DLD1 (cell line): ENCODE data around the gene PDCD1.

ENCODE experiments used
- in situ Hi-C: cut with HindIII; loops from 2 replicates; pipeline ENCODE4 v1.10.0; 2017; ENCODE audit warnings: low sequenced_read_pairs

PDCD1 gene

GRCh38 chr2:241895712-241896641, 37.3 kb upstream of the PDCD1 start:
- in situ Hi-C loops: no loop called here

- in situ Hi-C loops: no loop called here
Measured at GRCh38 chr2:241895427-241895711, 36.7 kb upstream of the PDCD1 start.

DNA sequence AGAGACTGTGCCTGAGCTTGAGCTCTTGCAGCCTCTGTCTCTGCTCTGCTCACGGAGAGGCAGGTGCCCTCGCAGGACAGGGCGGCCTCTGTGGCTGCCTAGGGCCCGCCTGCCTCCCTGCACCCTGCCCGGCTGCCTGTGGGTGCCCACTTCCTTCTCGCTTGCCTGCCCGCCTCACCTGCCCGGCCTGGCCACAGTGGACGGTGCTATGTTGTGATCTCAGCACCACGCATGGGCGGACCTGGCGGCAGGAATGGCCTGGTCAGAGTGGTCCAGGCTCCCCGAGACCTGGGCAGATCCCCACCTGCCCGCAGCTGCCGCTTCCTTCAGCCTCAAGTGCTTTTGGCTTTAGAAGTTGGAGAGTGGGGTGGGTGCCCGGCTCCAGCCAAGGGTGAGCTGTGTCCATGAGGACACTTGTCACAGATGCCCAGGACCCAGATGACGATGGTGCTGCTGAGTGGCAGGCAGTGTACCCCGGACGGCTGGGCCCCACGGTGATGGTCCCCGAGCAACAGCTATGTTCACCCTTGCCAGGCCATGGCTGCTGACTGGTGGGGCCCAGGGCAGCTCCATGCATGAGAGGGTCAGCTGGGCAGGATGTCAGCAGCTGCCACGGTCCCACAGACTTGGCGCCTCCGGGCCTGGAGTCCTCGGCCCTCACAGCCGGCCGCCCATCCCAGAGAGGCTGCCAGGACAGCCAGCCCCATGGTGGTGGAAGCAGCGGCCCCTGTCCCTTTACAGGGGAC, 36.2 kb upstream of the PDCD1 start:
- in situ Hi-C loops: no loop called here

GRCh38 chr2:241894056-241894641, 35.5 kb upstream of the PDCD1 start:
- in situ Hi-C loops: no loop called here

DNA sequence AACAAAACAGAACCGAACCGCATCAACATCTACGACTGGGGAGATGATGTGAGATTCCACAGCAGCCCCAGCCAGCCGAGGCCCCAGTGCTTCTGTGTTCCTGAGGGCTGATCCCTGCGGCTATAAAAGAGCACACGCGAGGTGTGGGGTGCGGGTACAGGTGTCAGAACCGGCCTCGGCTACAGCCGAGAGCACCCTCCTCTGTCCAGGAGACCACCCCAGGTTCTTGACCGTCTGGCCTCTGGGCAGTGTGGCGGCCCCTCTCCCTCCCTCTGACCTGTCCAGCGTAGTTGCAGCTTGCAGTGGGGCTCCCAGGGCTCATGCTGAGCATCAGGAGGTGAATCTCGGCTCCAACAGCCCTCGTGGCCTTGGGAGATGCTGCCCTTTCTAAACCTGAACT, 34.6 kb upstream of the PDCD1 start:
- in situ Hi-C loops: no loop called here

DNA sequence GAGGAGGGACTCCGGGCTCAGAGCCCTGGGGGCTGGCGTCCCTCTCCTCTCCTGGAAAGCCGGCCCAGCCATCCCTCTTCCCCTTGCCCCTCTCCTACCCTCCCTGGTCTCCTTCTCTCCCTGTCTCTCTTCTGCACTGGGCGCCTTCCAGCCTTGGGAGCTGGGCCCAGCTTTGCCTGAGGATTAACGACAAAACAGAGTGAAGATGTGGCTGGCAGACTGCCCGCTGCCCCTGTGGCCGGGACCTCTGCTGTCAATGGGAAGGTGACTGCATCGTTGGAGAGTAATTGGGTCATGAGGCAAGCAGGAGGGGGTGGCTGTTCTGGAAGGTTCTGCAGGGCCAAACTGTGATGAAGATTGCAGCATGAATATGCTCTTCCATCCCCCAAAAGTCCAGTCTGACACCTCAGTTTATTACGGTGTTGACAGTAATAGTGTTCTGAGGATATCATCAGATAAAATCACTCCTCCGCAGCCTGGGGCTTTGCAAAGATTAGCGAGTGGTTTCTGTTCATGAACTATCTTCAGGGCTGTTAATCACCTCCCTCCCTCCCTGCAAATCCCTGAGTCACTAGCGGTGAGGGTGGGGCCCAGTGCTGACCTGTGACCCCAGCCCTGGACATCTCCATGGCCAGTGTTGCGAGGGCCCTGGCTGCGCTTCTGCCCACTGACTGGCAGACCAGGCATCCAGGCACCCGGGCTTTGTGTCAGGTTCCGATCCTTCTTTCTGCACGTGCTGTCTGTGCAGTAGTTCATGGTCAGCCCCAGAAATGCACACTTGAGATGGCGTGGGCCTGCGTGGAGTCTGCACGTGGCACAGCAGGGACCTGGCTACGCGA, 33.8 kb upstream of the PDCD1 start:
- in situ Hi-C loops: no loop called here

- in situ Hi-C loops: no loop called here
Measured at GRCh38 chr2:241891988-241892298, 33.2 kb upstream of the PDCD1 start.

GRCh38 chr2:241891315-241891987, 32.8 kb upstream of the PDCD1 start:
- in situ Hi-C loops: no loop called here

DNA sequence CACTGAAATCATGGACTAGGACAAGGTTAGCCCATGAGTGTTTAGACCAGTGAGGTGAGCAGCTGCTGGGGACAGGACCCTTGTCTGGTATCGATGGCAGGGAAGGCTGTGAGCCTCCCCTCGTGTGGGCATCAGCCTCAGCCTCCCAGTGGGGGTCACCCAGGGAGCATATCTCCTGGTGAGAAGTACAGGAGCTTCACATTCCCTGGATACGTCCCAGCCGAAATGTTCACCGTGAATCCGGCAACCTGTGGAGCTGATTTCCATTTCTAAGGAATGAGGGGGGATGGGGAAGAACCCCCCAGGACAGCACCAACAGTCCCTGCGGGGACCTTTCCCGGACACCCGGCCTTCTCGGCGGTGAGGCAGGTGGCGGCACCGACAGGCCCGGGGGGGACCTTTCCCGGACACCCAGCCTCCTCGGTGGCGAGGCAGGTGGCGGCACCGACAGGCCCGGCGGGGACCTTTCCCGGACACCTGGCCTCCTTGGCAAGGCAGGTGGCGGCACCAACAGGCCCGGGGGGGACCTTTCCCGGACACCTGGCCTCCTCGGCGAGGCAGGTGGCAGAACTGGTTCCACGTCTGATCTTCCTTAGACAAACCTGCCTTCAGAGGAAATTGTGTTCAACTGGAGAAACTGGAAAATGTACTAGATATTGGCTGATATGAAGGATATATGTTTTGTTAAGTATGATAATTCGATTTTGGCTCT, 32.0 kb upstream of the PDCD1 start:
- in situ Hi-C loops: no loop called here

DNA sequence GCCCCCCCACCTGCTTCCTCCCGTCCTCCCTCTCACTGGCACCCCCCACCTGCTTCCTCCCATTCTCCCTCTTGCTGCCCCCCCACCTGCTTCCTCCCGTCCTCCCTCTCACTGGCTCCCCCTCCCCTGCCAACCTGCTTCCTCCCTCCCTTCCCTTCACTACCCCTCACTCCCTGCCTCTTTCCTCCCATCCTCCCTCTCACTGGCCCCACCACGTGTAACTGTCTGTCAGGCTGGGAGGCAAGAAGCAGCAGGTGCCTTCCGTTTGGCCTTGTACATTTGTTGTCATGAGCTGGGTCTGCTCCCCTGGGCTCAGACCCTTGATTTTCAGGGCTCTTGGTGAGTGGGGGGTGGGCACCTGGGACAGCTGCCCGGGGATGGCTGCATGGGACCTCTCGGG, 29.9 kb upstream of the PDCD1 start:
- in situ Hi-C loops: no loop called here

GRCh38 chr2:241887806-241888522, 29.3 kb upstream of the PDCD1 start:
- in situ Hi-C loops: no loop called here

GRCh38 chr2:241886840-241887447, 28.2 kb upstream of the PDCD1 start:
- in situ Hi-C loops: no loop called here

DNA sequence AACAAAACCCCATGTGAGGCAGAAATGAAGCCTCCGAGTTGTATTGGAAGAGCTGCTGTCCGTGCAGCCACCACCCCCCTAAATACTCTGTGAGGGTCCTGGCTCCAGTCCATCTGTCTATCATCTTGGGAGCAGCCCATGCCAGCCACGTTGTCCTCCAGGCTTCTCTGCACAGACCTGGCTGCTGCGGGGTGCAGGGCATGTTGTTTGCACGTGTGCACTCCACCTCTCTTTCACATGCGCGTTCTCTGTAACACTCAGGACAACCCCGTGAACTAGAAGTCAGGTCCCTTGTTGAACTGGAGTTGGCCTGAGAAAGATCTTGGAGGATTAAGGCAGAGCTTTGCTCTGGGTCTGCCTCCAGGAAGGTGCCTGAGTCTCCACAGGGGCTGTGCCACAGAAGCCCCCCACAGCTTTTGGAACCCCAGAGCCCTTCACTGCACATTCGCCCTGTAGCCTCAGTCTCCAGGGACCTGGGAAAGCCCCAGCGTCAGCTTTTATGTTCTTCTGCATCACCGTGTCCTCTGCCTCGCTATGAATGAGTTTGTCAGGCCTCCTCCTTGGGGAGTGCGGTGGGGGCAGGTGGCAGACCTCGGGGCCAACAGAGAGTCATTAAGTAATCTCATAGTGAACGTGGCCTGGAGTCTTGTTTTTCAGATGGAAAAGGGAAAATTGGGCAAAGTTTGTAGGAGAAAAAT, 27.4 kb upstream of the PDCD1 start:
- in situ Hi-C loops: no loop called here

- in situ Hi-C loops: no loop called here
Measured at GRCh38 chr2:241885291-241885945, 26.7 kb upstream of the PDCD1 start.

GRCh38 chr2:241884951-241885290, 26.2 kb upstream of the PDCD1 start:
- in situ Hi-C loops: no loop called here

DNA sequence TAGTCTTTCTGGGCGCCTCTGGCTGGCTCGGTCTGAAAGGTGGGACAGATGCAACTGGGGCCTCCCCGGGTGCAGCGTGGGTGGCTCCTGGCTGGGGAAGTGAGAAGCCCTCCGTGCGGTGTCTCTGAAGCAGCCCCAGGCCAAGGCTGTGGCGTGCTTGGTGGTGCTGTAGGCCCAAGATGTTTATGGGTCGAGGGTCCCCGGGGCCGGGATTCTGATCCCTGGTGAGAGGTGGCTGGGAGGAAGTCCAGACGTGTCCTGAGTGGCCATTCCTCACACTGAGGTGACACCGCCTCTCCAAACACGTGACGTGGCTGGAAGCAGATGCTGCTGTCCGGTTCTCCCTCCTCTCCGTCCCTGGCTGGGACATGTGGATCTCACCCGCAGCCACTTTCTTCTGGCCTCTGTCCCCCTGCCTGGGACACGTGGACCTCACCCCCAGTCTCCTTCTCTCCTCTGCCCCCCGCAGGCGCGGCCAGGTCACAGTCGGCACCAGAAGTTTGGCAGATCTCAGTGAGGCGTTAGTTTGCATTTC, 23.5 kb upstream of the PDCD1 start:
- in situ Hi-C loops: no loop called here

GRCh38 chr2:241880311-241881073, 21.8 kb upstream of the PDCD1 start:
- in situ Hi-C loops: no loop called here
